ENCODE results near the gene FARP1.

The FARP1 gene

GRCh38 chr13:98478189-98479129, 335.6 kb downstream of the FARP1 start:
- H3K4me3 ChIP-seq (ENCODE audit: low read depth, low read length) = no peak overlapping the region
- DNase-seq (ENCODE audit: low read depth) = no peak
- no peak for TF ChIP-seq CTCF (IDR thresholded peaks at IDR 0.05; ENCODE audit: control insufficient read depth, extremely low read depth, insufficient read depth)

GRCh38 chr13:98479496-98480003, 336.7 kb downstream of the FARP1 start:
- no peak for TF ChIP-seq CTCF (IDR thresholded peaks at IDR 0.05; ENCODE audit: control insufficient read depth, extremely low read depth, insufficient read depth)
- DNase-seq (ENCODE audit: low read depth) = no peak

GRCh38 chr13:98480915-98481877, 338.3 kb downstream of the FARP1 start:
- no peak for TF ChIP-seq CTCF (IDR thresholded peaks at IDR 0.05; ENCODE audit: control insufficient read depth, extremely low read depth, insufficient read depth)
- peak; percentile 80 for DNase-seq (ENCODE audit: low read depth)

More at GRCh38 chr13:98479496-98480003, 336.7 kb downstream of the FARP1 start:
- no peak overlapping the region for H3K4me3 ChIP-seq (ENCODE audit: low read depth, low read length)

GRCh38 chr13:98482476-98483444, 339.9 kb downstream of the FARP1 start:
- H3K4me3 ChIP-seq (ENCODE audit: low read depth, low read length) = no peak overlapping the region
- no peak for DNase-seq (ENCODE audit: low read depth)

More at GRCh38 chr13:98480915-98481877, 338.3 kb downstream of the FARP1 start:
- H3K4me3 ChIP-seq (ENCODE audit: low read depth, low read length) = no peak overlapping the region

GRCh38 chr13:98483601-98484288, 340.9 kb downstream of the FARP1 start:
- DNase-seq (ENCODE audit: low read depth) = no peak
- H3K4me3 ChIP-seq (ENCODE audit: low read depth, low read length) = peak overlapping the region; percentile 31
- TF ChIP-seq CTCF (IDR thresholded peaks at IDR 0.05; ENCODE audit: control insufficient read depth, extremely low read depth, insufficient read depth) = no peak

More at GRCh38 chr13:98482476-98483444, 339.9 kb downstream of the FARP1 start:
- TF ChIP-seq CTCF (IDR thresholded peaks at IDR 0.05; ENCODE audit: control insufficient read depth, extremely low read depth, insufficient read depth) = peak; percentile 39

Measured in LNCaP clone FGC (cell line).